ENCODE results near the gene PDLIM7. TPM values are rescaled to one million over a fixed set of nuclear protein-coding genes. Genes with fewer than 3 reads are reported as not detected.

The PDLIM7 gene
- total and polyA plus RNA-seq, 2 of the 4 experiments (the other 2 are of a cell fraction), result 70.4 to 534 TPM

GRCh38 chr5:177459357-177459756 is 38.0 kb downstream of the PDLIM7 start:
- H3K79me1 ChIP-seq (ENCODE audit: low read depth in 1 of 2, low read length in 2 of 2), result peaks cover 11 to 31% of the 10 kb centered on the region in 2 experiments
- ATAC-seq (ENCODE audit: low read depth) (no peak), DNase-seq (no peak)
- no peak overlapping the region for H3K14ac ChIP-seq (replicated peaks; ENCODE audit: low read depth, low read length)
- no peak overlapping the region for H3K4me2 ChIP-seq (ENCODE audit: low read depth, low read length)
- H2BK20ac ChIP-seq (ENCODE audit: low read depth, low read length), result no peak overlapping the region
- no TSS peak for BruUV-seq (replicated peaks)
- intact Hi-C loops (cut with micrococcal nuclease) (no loop called here), in situ Hi-C loops (cut with MboI; ENCODE audit: low sequenced_read_pairs) (no loop called here), dilution Hi-C loops (cut with HindIII; ENCODE audit: low sequenced_read_pairs, unreplicated experiment) (no loop called here)
- H3K9me1 ChIP-seq (ENCODE audit: insufficient read depth, low read length), result no peaks in the 10 kb centered on the region
- H3K4ac ChIP-seq (ENCODE audit: low read depth, low read length), result no peak overlapping the region
- no peak overlapping the region for H4K5ac ChIP-seq (ENCODE audit: low read depth, low read length)
- no peak overlapping the region for H3K4me3 ChIP-seq (ENCODE audit: insufficient read depth, low read depth, low read length)
- H3K36me3 ChIP-seq (ENCODE audit: control insufficient read depth, insufficient read depth, low read length), result peaks cover 59% of the 10 kb centered on the region
- H4K91ac ChIP-seq (ENCODE audit: insufficient read depth, low read depth, low read length), result no peak overlapping the region
- no peaks in the 10 kb centered on the region for H3K9me3 ChIP-seq (ENCODE audit: control insufficient read depth, insufficient read depth, low read length)
- no peak overlapping the region for H3K27ac ChIP-seq (ENCODE audit: insufficient read depth, low read length)
- peaks cover 6% of the 10 kb centered on the region for H3K4me1 ChIP-seq (ENCODE audit: control insufficient read depth, insufficient read depth, low read length)
- H2AFZ ChIP-seq (replicated peaks; ENCODE audit: low read length, poor library complexity), result no peak overlapping the region
- TF ChIP-seq CTCF (conservative IDR thresholded peaks at IDR 0.05; ENCODE audit: low read depth, low read length) (no peak), POLR2A (IDR thresholded peaks at IDR 0.05; ENCODE audit: low read depth, low read length) (no peak), RAD21 (IDR thresholded peaks at IDR 0.05; ENCODE audit: low read length) (no peak), MXI1 (IDR thresholded peaks at IDR 0.05; ENCODE audit: borderline replicate concordance, low read depth, low read length) (no peak), ELK1 (IDR thresholded peaks at IDR 0.05; ENCODE audit: borderline replicate concordance, low read depth, low read length) (no peak), RCOR1 (IDR thresholded peaks at IDR 0.05; ENCODE audit: insufficient replicate concordance, low read length) (no peak), MAFK (IDR thresholded peaks at IDR 0.05; ENCODE audit: low read depth, low read length) (no peak), MAZ (IDR thresholded peaks at IDR 0.05; ENCODE audit: borderline replicate concordance, low read depth, low read length) (no peak), RFX5 (IDR thresholded peaks at IDR 0.05; ENCODE audit: low read depth, low read length) (no peak)
- TF ChIP-seq, protein P1, sequence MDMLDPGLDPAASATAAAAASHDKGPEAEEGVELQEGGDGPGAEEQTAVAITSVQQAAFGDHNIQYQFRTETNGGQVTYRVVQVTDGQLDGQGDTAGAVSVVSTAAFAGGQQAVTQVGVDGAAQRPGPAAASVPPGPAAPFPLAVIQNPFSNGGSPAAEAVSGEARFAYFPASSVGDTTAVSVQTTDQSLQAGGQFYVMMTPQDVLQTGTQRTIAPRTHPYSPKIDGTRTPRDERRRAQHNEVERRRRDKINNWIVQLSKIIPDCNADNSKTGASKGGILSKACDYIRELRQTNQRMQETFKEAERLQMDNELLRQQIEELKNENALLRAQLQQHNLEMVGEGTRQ (IDR thresholded peaks at IDR 0.05; ENCODE audit: low read depth, low read length), result no peak
- no peak overlapping the region for H2AK5ac ChIP-seq (ENCODE audit: low read depth, low read length)
- no peak overlapping the region for H3K18ac ChIP-seq (ENCODE audit: low read depth, low read length)
- no peak overlapping the region for H2BK5ac ChIP-seq (ENCODE audit: low read depth, low read length, poor library complexity, severe bottlenecking)
- no peak overlapping the region for H3K23ac ChIP-seq (ENCODE audit: low read depth, low read length)
- CTCF ChIA-PET, result no interaction called here
- WGBS, 2 experiments (ENCODE audit: extremely low coverage in 2 of 2, insufficient read length in 1 of 2), result 87% methylated on average over 7 of the region's 11 CpGs; no CpG with 5 or more reads in 1 of the 2 experiments
- H3K27me3 ChIP-seq (ENCODE audit: control insufficient read depth, insufficient read depth, low read length), result no peaks in the 10 kb centered on the region
- no peak overlapping the region for H2AK9ac ChIP-seq (replicated peaks; ENCODE audit: low read depth, low read length, poor library complexity)
- H3K56ac ChIP-seq (ENCODE audit: extremely low read depth, insufficient read depth, low read length), result no peak overlapping the region
- POLR2A ChIA-PET (ENCODE audit: unreplicated experiment), result no interaction called here
- H4K20me1 ChIP-seq (ENCODE audit: insufficient read depth, low read length), result peaks cover 78% of the 10 kb centered on the region
- no peak overlapping the region for H4K8ac ChIP-seq (ENCODE audit: low read depth in 2 of 2, low read length in 2 of 2)
- H2BK15ac ChIP-seq (ENCODE audit: low read depth, low read length), result no peak overlapping the region
- H2BK120ac ChIP-seq (ENCODE audit: low read depth, low read length), result no peak overlapping the region
- no peak overlapping the region for H3K9ac ChIP-seq (ENCODE audit: low read depth, low read length)

All from IMR-90 (cell line).